ENCODE results near the gene TBL1X.

GRCh38 chrX:9614016-9614415 is 149.2 kb downstream of the TBL1X start:
- TF ChIP-seq, protein P1, sequence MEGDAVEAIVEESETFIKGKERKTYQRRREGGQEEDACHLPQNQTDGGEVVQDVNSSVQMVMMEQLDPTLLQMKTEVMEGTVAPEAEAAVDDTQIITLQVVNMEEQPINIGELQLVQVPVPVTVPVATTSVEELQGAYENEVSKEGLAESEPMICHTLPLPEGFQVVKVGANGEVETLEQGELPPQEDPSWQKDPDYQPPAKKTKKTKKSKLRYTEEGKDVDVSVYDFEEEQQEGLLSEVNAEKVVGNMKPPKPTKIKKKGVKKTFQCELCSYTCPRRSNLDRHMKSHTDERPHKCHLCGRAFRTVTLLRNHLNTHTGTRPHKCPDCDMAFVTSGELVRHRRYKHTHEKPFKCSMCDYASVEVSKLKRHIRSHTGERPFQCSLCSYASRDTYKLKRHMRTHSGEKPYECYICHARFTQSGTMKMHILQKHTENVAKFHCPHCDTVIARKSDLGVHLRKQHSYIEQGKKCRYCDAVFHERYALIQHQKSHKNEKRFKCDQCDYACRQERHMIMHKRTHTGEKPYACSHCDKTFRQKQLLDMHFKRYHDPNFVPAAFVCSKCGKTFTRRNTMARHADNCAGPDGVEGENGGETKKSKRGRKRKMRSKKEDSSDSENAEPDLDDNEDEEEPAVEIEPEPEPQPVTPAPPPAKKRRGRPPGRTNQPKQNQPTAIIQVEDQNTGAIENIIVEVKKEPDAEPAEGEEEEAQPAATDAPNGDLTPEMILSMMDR (IDR thresholded peaks at IDR 0.05): no peak
- TF ChIP-seq POLR2AphosphoS5 (IDR thresholded peaks at IDR 0.05) (no peak), POLR2A (IDR thresholded peaks at IDR 0.05) (no peak)

Measured in breast epithelium (tissue), 3 donors.